Measurements from ENCODE around the gene NUCB1.
"Not testable (repeated sequence)": the region's sequence is repeated elsewhere in the genome, so short reads cannot be mapped to it uniquely, and the experiment has no call there.

Gene NUCB1

GRCh38 chr19:48906324-48906723, 6.2 kb downstream of the NUCB1 start:
- no peak for DNase-seq (ENCODE audit: low spot score)

GRCh38 chr19:48907671-48908070, 7.6 kb downstream of the NUCB1 start:
- DNase-seq (ENCODE audit: low spot score): no peak

- not testable (repeated sequence) for DNase-seq (ENCODE audit: low spot score)
These were observed 9.4 kb downstream of the NUCB1 start for GRCh38 chr19:48909424-48910077.

GRCh38 chr19:48910803-48911202, 10.7 kb downstream of the NUCB1 start:
- DNase-seq (ENCODE audit: low spot score): no peak

GRCh38 chr19:48913114-48913889, 13.2 kb downstream of the NUCB1 start:
- DNase-seq (ENCODE audit: low spot score): no peak

GRCh38 chr19:48914181-48914580, 14.1 kb downstream of the NUCB1 start:
- no peak for DNase-seq (ENCODE audit: low spot score)

GRCh38 chr19:48915757-48916156, 15.6 kb downstream of the NUCB1 start:
- DNase-seq (ENCODE audit: low spot score): no peak

GRCh38 chr19:48918071-48918470, 18.0 kb downstream of the NUCB1 start:
- DNase-seq (ENCODE audit: low spot score): no peak

GRCh38 chr19:48918801-48919247, 18.7 kb downstream of the NUCB1 start:
- no peak for DNase-seq (ENCODE audit: low spot score)

GRCh38 chr19:48919271-48919670, 19.2 kb downstream of the NUCB1 start:
- DNase-seq (ENCODE audit: low spot score): not testable (repeated sequence)

- no peak for DNase-seq (ENCODE audit: low spot score)
These were observed 20.8 kb downstream of the NUCB1 start for GRCh38 chr19:48920949-48921348.

- no peak for DNase-seq (ENCODE audit: low spot score)
These were observed 21.8 kb downstream of the NUCB1 start for GRCh38 chr19:48921721-48922500.

GRCh38 chr19:48922548-48923490, 22.7 kb downstream of the NUCB1 start:
- DNase-seq (ENCODE audit: low spot score): no peak

- DNase-seq (ENCODE audit: low spot score): no peak
These were observed 25.2 kb downstream of the NUCB1 start for GRCh38 chr19:48925240-48925843.

GRCh38 chr19:48925890-48926289, 25.8 kb downstream of the NUCB1 start:
- not testable (repeated sequence) for DNase-seq (ENCODE audit: low spot score)

- peak; percentile 26 for DNase-seq (ENCODE audit: low spot score)
These were observed 26.8 kb downstream of the NUCB1 start for GRCh38 chr19:48926909-48927308.

GRCh38 chr19:48927692-48928091, 27.6 kb downstream of the NUCB1 start:
- not testable (repeated sequence) for DNase-seq (ENCODE audit: low spot score)

GRCh38 chr19:48928164-48929025, 28.3 kb downstream of the NUCB1 start:
- no peak for DNase-seq (ENCODE audit: low spot score)

- peak; percentile 74 for DNase-seq (ENCODE audit: low spot score)
These were observed 33.3 kb downstream of the NUCB1 start, which contains the start of gene DHDH for GRCh38 chr19:48933382-48933932. Gene DHDH (plus strand): TSS chr19:48933699. CDS start chr19:48933722, 23 bp downstream.

- no peak for DNase-seq (ENCODE audit: low spot score)
These were observed 34.7 kb downstream of the NUCB1 start for GRCh38 chr19:48934837-48935236.
